Aorta (tissue), 5 donors: ENCODE data around the gene SPACA5. TPM values are rescaled to one million over a fixed set of nuclear protein-coding genes. Genes with fewer than 3 reads are reported as not detected.
"Not testable (repeated sequence)": the region's sequence is repeated elsewhere in the genome, so short reads cannot be mapped to it uniquely, and the experiment has no call there.

Source experiments
- ATAC-seq: fragments of 200-7000 bp; cut with Tn5 transposase; one replicate; pipeline ENCODE4 v1.9.1; 2022; ENCODE audit warnings: moderate library complexity; ENCODE audit not compliant: low FRiP score
- DNase-seq, 2 donors: peaks; one replicate each; pipeline ENCODE4 v3.0.0-alpha.2; 2020
- H3K27ac ChIP-seq, 2 donors: one replicate each; pipeline ENCODE4 v1.5.1; 2013; ENCODE audit warnings: low read length in 2 of 2, mild to moderate bottlenecking in 2 of 2, moderate library complexity in 2 of 2, control low read depth in 1 of 2, inconsistent platforms in 1 of 2, low read depth in 1 of 2
- H3K27me3 ChIP-seq, 2 donors: one replicate each; pipeline ENCODE4 v1.6.1; 2013; ENCODE audit warnings: control low read depth in 1 of 2, low read length in 1 of 2, mild to moderate bottlenecking in 1 of 2, moderate library complexity in 1 of 2; ENCODE audit not compliant: insufficient read depth in 2 of 2, control insufficient read depth in 1 of 2
- H3K36me3 ChIP-seq, 2 donors: one replicate each; pipeline ENCODE4 v1.6.1; 2013; ENCODE audit warnings: control low read depth in 1 of 2, low read length in 1 of 2, mild to moderate bottlenecking in 1 of 2; ENCODE audit not compliant: insufficient read depth in 2 of 2, control insufficient read depth in 1 of 2
- H3K4me1 ChIP-seq, 2 donors: one replicate each; pipeline ENCODE4 v1.6.1; 2013; ENCODE audit warnings: low read length in 2 of 2, control low read depth in 1 of 2, mild to moderate bottlenecking in 1 of 2, moderate library complexity in 1 of 2; ENCODE audit not compliant: insufficient read depth in 2 of 2, control insufficient read depth in 1 of 2
- H3K4me3 ChIP-seq, 2 donors: one replicate each; pipeline ENCODE4 v1.5.1; 2013; ENCODE audit warnings: low read length in 2 of 2, control low read depth in 1 of 2, mild to moderate bottlenecking in 1 of 2
- H3K9me3 ChIP-seq: one replicate; pipeline ENCODE4 v1.6.1; 2013; ENCODE audit warnings: mild to moderate bottlenecking, low read length; ENCODE audit not compliant: control insufficient read depth
- WGBS, 2 donors: extraction: QIAGEN DNeasy Blood & Tissue Kit; methylation state at CpG; one replicate each; pipeline ENCODE4 v1.1.7; 2013; 5-methylcytosine and 5-hydroxymethylcytosine counted together
- intact Hi-C, 2 donors: fragments of 100-400 bp; cut with DNase I; formaldehyde crosslinking; loops; one replicate each; pipeline versions ENCODE4 v1.14.2 to v1.15.0; 2022
- polyA plus RNA-seq, 2 donors: library from polyadenylated mRNA; stranded (reverse); fragments of 200-250 nt; gene quantifications; one replicate each; pipeline ENCODE4 v1.2.3, GENCODE V29; 2013
- total RNA-seq, 2 donors: library from RNA; stranded (reverse); fragmentation: NEBNext Ultra II Directional; extraction: Animal tissue kit (Norgen Biotek cat#: 25700); gene quantifications; one replicate each; pipeline ENCODE4 v1.2.1, GENCODE V29; 2021
- donor health status: healthy with polysubstance abuse.
- donor health status: Bipolar disorder and iron deficiency.
- donor health status: DM: no; HTN: no; CAD: no.
- donor health status: DM: no; HTN: no; CAD: no.
- donor health status: DM: yes; HTN: yes; CAD: no.

Gene SPACA5
- total and polyA plus RNA-seq, 4 donors = not detected

GRCh38 chrX:48016583-48017310 is 10.0 kb downstream of the SPACA5 start:
- DNase-seq, H3K9me3 ChIP-seq, intact Hi-C loops, H3K36me3 ChIP-seq, H3K27ac ChIP-seq, ATAC-seq, H3K4me3 ChIP-seq, H3K4me1 ChIP-seq, H3K27me3 ChIP-seq: not testable (repeated sequence)
- WGBS, 2 donors = 90 to 96% methylated on average over 30 to 36 of the region's 46 CpGs

- intact Hi-C loops = loop anchor here (10.0 kb wide), 3 partner anchors 185 to 825 kb away; partner anchors contain the start of genes UBA1 (in 2 of the 2), ELK1 (in 1 of the 2), UXT (in 1 of the 2) and ZNF81 (in 1 of the 2)
- not testable (repeated sequence) for ATAC-seq, H3K9me3 ChIP-seq, H3K4me3 ChIP-seq, H3K27ac ChIP-seq, DNase-seq, H3K27me3 ChIP-seq, H3K4me1 ChIP-seq, H3K36me3 ChIP-seq
- WGBS, 2 donors = no CpG with 5 or more reads among the region's 1 CpG
Observed at GRCh38 chrX:48019892-48020291, 13.1 kb downstream of the SPACA5 start.

- not testable (repeated sequence) for H3K36me3 ChIP-seq, H3K9me3 ChIP-seq, ATAC-seq, H3K27me3 ChIP-seq, H3K4me3 ChIP-seq, H3K4me1 ChIP-seq, H3K27ac ChIP-seq, DNase-seq
- intact Hi-C loops = loop anchor here (10.0 kb wide), 3 partner anchors 186 to 826 kb away; partner anchors contain the start of genes UBA1 (in 2 of the 2), ELK1 (in 1 of the 2), UXT (in 1 of the 2) and ZNF81 (in 1 of the 2)
- 51 to 58% methylated on average over 11 of the region's 11 CpGs for WGBS, 2 donors
Observed at GRCh38 chrX:48020472-48020871, 13.7 kb downstream of the SPACA5 start.

GRCh38 chrX:48021026-48021900 is 14.5 kb downstream of the SPACA5 start:
- DNase-seq (peak; percentile 87 to 90), ATAC-seq (peak; percentile 87)
- H3K36me3 ChIP-seq = no peaks in the 10 kb centered on the region
- 0 to 29% methylated on average over 30 of the region's 30 CpGs for WGBS, 2 donors
- H3K27ac ChIP-seq = peak overlapping the region; percentile 9 to 87
- H3K4me3 ChIP-seq = peak overlapping the region; percentile 37 to 68
- H3K9me3 ChIP-seq = no peaks in the 10 kb centered on the region
- intact Hi-C loops = loop anchor here (10.0 kb wide), 3 partner anchors 186 to 826 kb away; partner anchors contain the start of genes UBA1 (in 2 of the 2), ELK1 (in 1 of the 2), UXT (in 1 of the 2) and ZNF81 (in 1 of the 2)
- no peaks in the 10 kb centered on the region for H3K4me1 ChIP-seq
- H3K27me3 ChIP-seq = no peaks in the 10 kb centered on the region

- ATAC-seq = no peak
- H3K9me3 ChIP-seq = no peaks in the 10 kb centered on the region
- H3K4me1 ChIP-seq = no peaks in the 10 kb centered on the region
- intact Hi-C loops = loop anchor here (10.0 kb wide), 3 partner anchors 187 to 827 kb away; partner anchors contain the start of genes UBA1 (in 2 of the 2), ELK1 (in 1 of the 2), UXT (in 1 of the 2) and ZNF81 (in 1 of the 2)
- H3K27ac ChIP-seq = no peak overlapping the region
- 64 to 77% methylated on average over 2 to 3 of the region's 3 CpGs for WGBS, 2 donors
- no peak for DNase-seq
- no peaks in the 10 kb centered on the region for H3K36me3 ChIP-seq
- H3K4me3 ChIP-seq = no peak overlapping the region
- no peaks in the 10 kb centered on the region for H3K27me3 ChIP-seq
Observed at GRCh38 chrX:48022100-48022499, 15.3 kb downstream of the SPACA5 start.

GRCh38 chrX:48022738-48023137 is 15.9 kb downstream of the SPACA5 start:
- intact Hi-C loops = loop anchor here (10.0 kb wide), 3 partner anchors 188 to 828 kb away; partner anchors contain the start of genes UBA1 (in 2 of the 2), ELK1 (in 1 of the 2), UXT (in 1 of the 2) and ZNF81 (in 1 of the 2)

GRCh38 chrX:48025561-48025960 is 18.8 kb downstream of the SPACA5 start:
- H3K36me3 ChIP-seq = no peaks in the 10 kb centered on the region
- DNase-seq (no peak), ATAC-seq (peak; percentile 47)
- no peak overlapping the region for H3K27ac ChIP-seq
- intact Hi-C loops = loop anchor here (5.0 to 10.0 kb wide), 5 partner anchors 173 to 831 kb away; partner anchors contain the start of genes UBA1 (in 2 of the 2), ZNF81 (in 2 of the 2), ELK1 (in 1 of the 2) and UXT (in 1 of the 2)
- H3K9me3 ChIP-seq = no peaks in the 10 kb centered on the region
- no peaks in the 10 kb centered on the region for H3K4me1 ChIP-seq
- 1 to 11% methylated on average over 7 of the region's 7 CpGs for WGBS, 2 donors
- no peaks in the 10 kb centered on the region for H3K27me3 ChIP-seq
- H3K4me3 ChIP-seq = no peak overlapping the region

More at GRCh38 chrX:48022738-48023137, 15.9 kb downstream of the SPACA5 start:
- H3K4me1 ChIP-seq = no peaks in the 10 kb centered on the region
- H3K27me3 ChIP-seq = no peaks in the 10 kb centered on the region
- no peak overlapping the region for H3K4me3 ChIP-seq
- no peaks in the 10 kb centered on the region for H3K36me3 ChIP-seq
- H3K27ac ChIP-seq = no peak overlapping the region
- H3K9me3 ChIP-seq = no peaks in the 10 kb centered on the region
- WGBS, 2 donors = 83 to 95% methylated on average over 3 of the region's 3 CpGs
- DNase-seq (no peak), ATAC-seq (no peak)

GRCh38 chrX:48027545-48027944 is 20.8 kb downstream of the SPACA5 start:
- not testable (repeated sequence) for DNase-seq, H3K9me3 ChIP-seq, H3K27ac ChIP-seq, H3K27me3 ChIP-seq, H3K4me1 ChIP-seq, H3K36me3 ChIP-seq, ATAC-seq, H3K4me3 ChIP-seq
- WGBS, 2 donors = 58 to 60% methylated on average over 3 to 4 of the region's 4 CpGs
- intact Hi-C loops = loop anchor here (5.0 to 10.0 kb wide), 5 partner anchors 175 to 833 kb away; partner anchors contain the start of genes UBA1 (in 2 of the 2), ZNF81 (in 2 of the 2), ELK1 (in 1 of the 2) and UXT (in 1 of the 2)
